GM12878 (cell line): ENCODE measurements around the gene CGB5. TPM values are rescaled to one million over a fixed set of nuclear protein-coding genes. Genes with fewer than 3 reads are reported as not detected.
A peak's percentile ranks its signal among the peaks of the same experiment; 100 is the strongest.

Experiments
- ATAC-seq: fragments of 200-7000 bp; cut with Tn5 transposase; 3 replicates; pipeline ENCODE4 v1.9.1; 2020; ENCODE audit warnings: mild to moderate bottlenecking, moderate library complexity
- BruUV-seq: library from RNA; stranded (reverse); fragments of 400-500 nt; replicated peaks from 2 replicates; lab custom pipeline; 2021; lab: Mats Ljungman, UMichigan
- CTCF ChIA-PET: fragments of 300-600 bp; sonication (Branson Sonifier 250); formaldehyde crosslinking; extraction: SDS; loops from one replicate; lab custom pipeline; 2021; ENCODE audit warnings: inconsistent platforms; lab: Yijun Ruan, JAX
- POLR2A ChIA-PET: fragments of 350-600 bp; formaldehyde crosslinking; extraction: SDS; loops from one replicate; lab custom pipeline; 2021; ENCODE audit warnings: inconsistent platforms; lab: Charles Lee
- RAD21 ChIA-PET: fragments of 300-600 bp; sonication (Branson Sonifier 250); formaldehyde crosslinking; loops from one replicate; lab custom pipeline; 2023; ENCODE audit warnings: antibody characterized with exemption; ENCODE audit not compliant: unreplicated experiment; lab: Charles Lee
- SMC1A ChIA-PET: fragments of 300-600 bp; sonication (Branson Sonifier 250); formaldehyde crosslinking; loops from one replicate; lab custom pipeline; 2023; ENCODE audit not compliant: unreplicated experiment, uncharacterized antibody; lab: Charles Lee
- DNase-seq: peaks from one replicate; pipeline ENCODE4 v3.0.0-alpha.2; 2011; ENCODE audit warnings: low read depth, low spot score
- FAIRE-seq: peaks from 3 replicates; lab custom pipeline; 2011; peaks lifted over from hg19 to GRCh38; lab: Jason Lieb, UNC
- H2AFZ ChIP-seq: 2 replicates; pipeline ENCODE4 v1.6.0; 2011; ENCODE audit warnings: low read depth, low read length, control low read depth; ENCODE audit not compliant: control insufficient read depth
- H3K27ac ChIP-seq: 2 replicates; pipeline ENCODE4 v1.5.1; 2011; ENCODE audit warnings: control low read depth; ENCODE audit not compliant: control insufficient read depth, insufficient read depth
- H3K27me3 ChIP-seq, 2 experiments: replicated peaks in 1 of 2; 2 replicates each; pipeline versions ENCODE4 v1.6.0 to v1.6.1; 2011; ENCODE audit warnings: low read length in 1 of 2; ENCODE audit not compliant: control insufficient read depth in 2 of 2, insufficient read depth in 2 of 2
- H3K36me3 ChIP-seq, 2 experiments: 2 replicates each; pipeline ENCODE4 v1.5.1; 2011; ENCODE audit warnings: low read length in 1 of 2; ENCODE audit not compliant: control insufficient read depth in 2 of 2, insufficient read depth in 2 of 2
- H3K4me1 ChIP-seq: 2 replicates; pipeline ENCODE4 v1.6.1; 2011; ENCODE audit warnings: mild to moderate bottlenecking, low read length, moderate library complexity, mixed read lengths; ENCODE audit not compliant: control insufficient read depth, insufficient read depth
- H3K4me2 ChIP-seq: 2 replicates; pipeline ENCODE4 v1.6.0; 2011; ENCODE audit warnings: control low read depth; ENCODE audit not compliant: control insufficient read depth, insufficient read depth
- H3K4me3 ChIP-seq: fragments of 200-600 bp; sonication (generic); 2 replicates; pipeline ENCODE4 v1.5.1; 2016
- H3K79me2 ChIP-seq: 2 replicates; pipeline ENCODE4 v1.6.0; 2011; ENCODE audit warnings: low read length; ENCODE audit not compliant: control insufficient read depth, insufficient read depth
- H3K9ac ChIP-seq: 2 replicates; pipeline ENCODE4 v1.8.0; 2011; ENCODE audit warnings: low read length, control low read depth, mixed read lengths; ENCODE audit not compliant: control insufficient read depth, insufficient read depth
- H3K9me3 ChIP-seq: replicated peaks from 3 replicates; pipeline ENCODE4 v1.5.1; 2011; ENCODE audit warnings: mild to moderate bottlenecking, low read length; ENCODE audit not compliant: control insufficient read depth, insufficient read depth
- H4K20me1 ChIP-seq: 2 replicates; pipeline ENCODE4 v1.6.0; 2011; ENCODE audit not compliant: control insufficient read depth, insufficient read depth
- HDAC6 ChIP-seq: fragments of 200-600 bp; sonication (generic); IDR thresholded peaks from one replicate; pipeline ENCODE4 v1.8.0; 2017; ENCODE audit warnings: antibody characterized with exemption; ENCODE audit not compliant: unreplicated experiment
- JUNB ChIP-seq: IDR thresholded peaks from 2 replicates; pipeline ENCODE4 v1.6.1; 2016; ENCODE audit warnings: antibody characterized with exemption, mild to moderate bottlenecking
- RAD51 ChIP-seq: fragments of 450-650 bp; IDR thresholded peaks from 2 replicates; pipeline ENCODE4 v1.6.1; 2016; ENCODE audit warnings: moderate library complexity, mild to moderate bottlenecking, inconsistent platforms
- TCF7 ChIP-seq: IDR thresholded peaks from 2 replicates; pipeline ENCODE4 v1.6.1; 2014; ENCODE audit warnings: antibody characterized with exemption, borderline replicate concordance
- WGBS: methylation state at CpG from one replicate; pipeline ENCODE4 v1.1.6; 2016; ENCODE audit warnings: low lambda C conversion rate; ENCODE audit not compliant: insufficient replicate concordance, insufficient coverage; ENCODE audit errors: missing lambda C conversion rate; 5-methylcytosine and 5-hydroxymethylcytosine counted together
- in situ Hi-C: fragments of 300-500 bp; cut with MboI; formaldehyde crosslinking; loops from 9 replicates; pipeline ENCODE4 v1.14.3; 2018; ENCODE audit warnings: mixed read lengths
- intact Hi-C: fragments of 100-400 bp; cut with micrococcal nuclease; formaldehyde crosslinking; loops from one replicate; pipeline ENCODE4 v1.14.2; 2022; ENCODE audit not compliant: unreplicated experiment
- polyA plus RNA-seq, 11 experiments: library from polyadenylated mRNA; depleted of rRNA in 4 of 11; unstranded in 6 of 11; stranded (reverse) in 5 of 11; fragments of >200 nt; fragmentation: Nextera tagmentation in 4 of 11; fragmentation: Illumina TruSeq in 1 of 11; extraction: Ambion mirVana in 4 of 11; extraction: Trizol in 1 of 11; gene quantifications; 1 replicate in 1 of 11; 2 replicates in 10 of 11; pipeline versions ENCODE4 v1.2.1 to v1.2.3, GENCODE V29; 2011 to 2016; ENCODE audit warnings: inconsistent platforms in 2 of 11, missing spikeins in 2 of 11, low read depth in 1 of 11
- total RNA-seq, 4 experiments: library from RNA; depleted of rRNA in 3 of 4; stranded (reverse); fragments of >200 nt in 3 of 4; fragmentation: Illumina TruSeq in 1 of 4; extraction: Trizol in 1 of 4; gene quantifications; 2 replicates each; pipeline versions ENCODE4 v1.2.1 to v1.2.3, GENCODE V29; 2013 to 2021
- TF ChIP-seq, protein P1 (sequence below): fragments of 450-650 bp; IDR thresholded peaks from 2 replicates; pipeline ENCODE4 v1.6.1; 2016; ENCODE audit warnings: mild to moderate bottlenecking

Gene CGB5
- total and polyA plus RNA-seq, 10 of the 15 experiments (the other 5 are each of a cell fraction or from before 2014, with no cell fraction given) = not detected

GRCh38 chr19:49084206-49085019 is 40.8 kb downstream of the CGB5 start:
- H3K4me2 ChIP-seq = peak overlapping the region; percentile 51
- TF ChIP-seq, protein P1, sequence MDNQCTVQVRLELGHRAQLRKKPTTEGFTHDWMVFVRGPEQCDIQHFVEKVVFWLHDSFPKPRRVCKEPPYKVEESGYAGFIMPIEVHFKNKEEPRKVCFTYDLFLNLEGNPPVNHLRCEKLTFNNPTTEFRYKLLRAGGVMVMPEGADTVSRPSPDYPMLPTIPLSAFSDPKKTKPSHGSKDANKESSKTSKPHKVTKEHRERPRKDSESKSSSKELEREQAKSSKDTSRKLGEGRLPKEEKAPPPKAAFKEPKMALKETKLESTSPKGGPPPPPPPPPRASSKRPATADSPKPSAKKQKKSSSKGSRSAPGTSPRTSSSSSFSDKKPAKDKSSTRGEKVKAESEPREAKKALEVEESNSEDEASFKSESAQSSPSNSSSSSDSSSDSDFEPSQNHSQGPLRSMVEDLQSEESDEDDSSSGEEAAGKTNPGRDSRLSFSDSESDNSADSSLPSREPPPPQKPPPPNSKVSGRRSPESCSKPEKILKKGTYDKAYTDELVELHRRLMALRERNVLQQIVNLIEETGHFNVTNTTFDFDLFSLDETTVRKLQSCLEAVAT = peak; percentile 83
- TF ChIP-seq RAD51 = 0 out of 2 replicates have a peak, but pooled peaks have one; percentile 40
- no peak for TF ChIP-seq HDAC6
- no peak for TF ChIP-seq TCF7
- TF ChIP-seq JUNB = no peak
- in situ Hi-C loops = no loop called here

More at GRCh38 chr19:49084206-49085019, 40.8 kb downstream of the CGB5 start:
- H3K4me1 ChIP-seq = peaks cover 4% of the 10 kb centered on the region; the same call in 1 of the 2 replicates
- H3K27me3 ChIP-seq = no peaks in the 10 kb centered on the region
- intact Hi-C loops = no loop called here
- ChIA-PET RAD21 (no interaction called here), CTCF (no interaction called here), POLR2A (no interaction called here), SMC1A (no interaction called here)
- peak overlapping the region; percentile 9; the same call in 1 of the 2 replicates for H3K9ac ChIP-seq
- BruUV-seq = no TSS peak
- no peaks in the 10 kb centered on the region; the same call in 2 of the 3 replicates for H3K9me3 ChIP-seq
- H3K79me2 ChIP-seq = peaks cover 37% of the 10 kb centered on the region
- 66% methylated on average over 26 of the region's 26 CpGs for WGBS
- FAIRE-seq (no peak), DNase-seq (no peak), ATAC-seq (no peak)
- peak overlapping the region; percentile 68 for H3K4me3 ChIP-seq
- H3K27ac ChIP-seq = peak overlapping the region; percentile 87
- peak overlapping the region; percentile 87 for H2AFZ ChIP-seq
- 0 out of 2 replicates have a peak, but pooled peaks cover 3% of the 10 kb centered on the region for H4K20me1 ChIP-seq
- H3K36me3 ChIP-seq = peaks cover 2 to 10% of the 10 kb centered on the region in 2 experiments
